Fibroblast of skin of back (primary cell): Measurements from ENCODE around the gene MMS22L.
"Not testable (repeated sequence)": the region's sequence is repeated elsewhere in the genome, so short reads cannot be mapped to it uniquely, and the experiment has no call there.

Experiments
- DNase-seq: peaks from one replicate; pipeline ENCODE4 v3.0.0-alpha.2; 2013

The MMS22L gene

DNA sequence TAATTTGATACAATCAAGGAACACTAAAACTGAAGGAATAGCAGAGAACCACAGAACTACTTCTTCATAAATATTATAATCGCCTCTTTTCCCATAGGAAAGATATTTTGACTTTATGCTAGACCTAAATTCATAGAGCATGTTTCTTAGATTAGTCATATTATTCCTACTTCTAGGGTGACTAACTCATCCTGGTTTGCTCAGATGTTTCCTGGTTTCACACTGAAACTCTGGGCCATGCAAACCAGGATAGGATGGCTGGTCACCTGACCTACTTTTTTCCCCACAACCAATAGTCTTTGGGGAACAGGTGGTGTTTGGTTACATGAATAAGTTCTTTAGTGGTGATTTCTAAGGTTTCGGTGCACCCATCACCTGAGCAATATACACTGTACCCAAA is 42.8 kb downstream of the MMS22L start:
- peak; percentile 87 for DNase-seq

DNA sequence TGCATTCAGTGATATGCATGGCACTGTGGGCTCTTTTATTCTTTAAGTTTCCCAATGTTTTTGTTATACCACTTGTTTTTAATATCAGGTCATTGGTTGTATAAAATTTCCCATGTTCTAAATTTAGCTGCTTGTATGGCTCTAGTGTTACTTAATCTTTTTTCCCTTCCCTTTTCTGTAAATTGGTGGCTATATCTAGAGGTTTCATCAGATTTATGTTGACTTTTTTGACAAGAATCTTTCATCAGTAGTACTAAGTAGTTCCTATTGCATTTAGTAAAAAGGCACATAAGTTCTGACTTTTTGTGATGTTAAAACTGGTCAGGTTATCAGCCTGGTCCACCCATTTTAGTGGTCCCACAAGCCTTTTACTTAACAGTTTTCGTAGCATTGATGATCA is 51.1 kb downstream of the MMS22L start:
- DNase-seq = no peak

DNA sequence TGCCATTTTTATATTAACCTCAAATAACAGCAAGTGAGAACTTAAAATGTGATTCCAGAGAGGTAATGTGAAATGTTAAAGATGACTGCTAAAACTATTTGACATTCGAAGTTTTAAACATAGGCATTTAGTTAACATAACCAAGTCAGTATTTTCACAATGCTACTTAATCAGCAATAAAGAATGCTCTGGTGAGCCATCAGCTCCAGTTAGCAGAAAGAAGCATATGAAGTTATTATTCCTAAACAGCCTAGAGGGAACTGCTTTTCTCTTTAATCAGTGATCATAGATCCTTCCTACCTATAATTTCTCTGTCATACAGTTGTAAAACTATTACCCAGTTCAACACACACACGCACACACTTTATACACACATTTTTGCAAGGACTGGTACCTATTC is 60.1 kb downstream of the MMS22L start:
- DNase-seq = peak; percentile 42

DNA sequence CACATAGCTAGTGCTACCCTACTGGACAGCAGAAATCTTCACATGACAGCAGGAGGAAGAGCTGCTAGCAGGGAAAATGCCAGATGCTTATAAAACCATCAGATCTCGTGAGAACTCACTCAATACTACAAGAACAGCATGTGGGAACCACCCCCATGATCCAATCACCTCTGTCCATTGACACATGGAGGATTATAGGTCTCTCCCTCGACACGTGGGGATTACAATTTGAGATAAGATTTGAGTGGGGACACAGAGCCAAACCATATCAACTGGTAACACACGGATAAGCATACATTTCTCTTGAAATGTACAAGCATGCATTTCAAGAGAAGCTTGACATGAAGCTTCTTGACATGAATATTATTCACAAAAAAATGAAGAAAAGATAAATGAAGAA is 64.1 kb downstream of the MMS22L start:
- no peak for DNase-seq

DNA sequence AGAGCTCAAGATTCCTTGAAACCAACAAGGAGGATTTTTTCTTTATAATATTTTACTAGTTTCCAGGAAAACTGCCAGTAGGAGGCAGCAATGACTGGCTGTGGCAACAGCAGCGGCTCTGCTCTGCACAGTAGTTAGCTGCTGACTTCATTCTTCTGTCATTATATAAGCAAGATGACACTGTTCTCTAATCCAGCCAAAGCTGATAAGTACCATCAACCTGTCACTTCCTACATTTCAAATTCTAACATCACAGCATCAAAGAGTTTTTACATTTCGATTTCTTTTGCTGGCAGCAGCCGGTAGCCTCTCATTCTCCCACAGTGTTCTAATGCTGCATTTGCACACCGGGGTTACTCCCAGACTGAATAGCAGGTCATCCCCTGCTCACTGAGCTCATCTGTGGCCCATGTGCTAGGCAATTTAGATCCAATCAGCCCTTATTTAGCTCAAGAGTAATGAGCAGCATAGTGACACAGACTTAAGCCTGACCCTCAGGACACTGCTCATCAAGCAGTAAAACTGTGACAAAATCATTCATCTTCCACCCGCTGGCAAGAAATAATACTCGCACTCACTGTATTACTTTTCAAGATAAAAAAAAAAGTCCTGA is 67.8 kb downstream of the MMS22L start:
- peak; percentile 70 for DNase-seq

DNA sequence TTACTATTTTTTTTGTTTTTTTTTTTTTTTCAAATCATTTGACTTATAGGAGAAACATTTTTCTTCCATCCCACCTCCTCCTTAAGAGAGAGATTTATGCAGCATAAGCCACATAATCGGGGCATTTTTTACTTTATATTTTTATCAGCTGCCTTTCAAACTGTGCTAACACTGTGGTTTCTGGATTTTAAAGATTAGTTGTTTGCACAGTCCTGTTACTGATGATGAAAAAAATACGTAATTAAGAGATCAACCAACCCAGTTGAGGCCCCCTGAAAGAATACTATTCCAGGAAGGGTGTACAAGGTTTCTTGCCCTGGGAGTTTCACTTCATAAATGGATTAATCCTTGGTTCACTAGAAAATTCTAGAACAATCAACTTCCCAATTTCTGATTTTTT is 68.3 kb downstream of the MMS22L start:
- no peak for DNase-seq

DNA sequence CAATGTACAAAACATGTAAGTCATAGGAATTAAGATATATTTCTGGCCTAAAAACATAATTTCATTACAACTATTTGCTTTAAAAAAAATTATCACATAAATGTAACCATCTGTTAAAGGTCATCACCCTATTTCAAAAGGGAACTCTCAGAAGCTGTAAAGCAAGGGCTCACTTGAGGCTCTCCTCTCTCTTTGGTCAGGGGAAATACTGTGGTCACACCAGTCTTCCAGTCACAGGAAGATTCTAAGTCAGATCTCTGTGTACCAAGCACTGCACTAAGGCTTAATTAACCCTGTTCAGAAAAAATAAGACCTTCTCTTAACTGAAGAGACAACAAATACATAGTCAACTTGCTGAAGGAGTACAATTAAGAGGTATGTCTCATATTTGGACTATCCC is 75.6 kb downstream of the MMS22L start:
- no peak for DNase-seq

DNA sequence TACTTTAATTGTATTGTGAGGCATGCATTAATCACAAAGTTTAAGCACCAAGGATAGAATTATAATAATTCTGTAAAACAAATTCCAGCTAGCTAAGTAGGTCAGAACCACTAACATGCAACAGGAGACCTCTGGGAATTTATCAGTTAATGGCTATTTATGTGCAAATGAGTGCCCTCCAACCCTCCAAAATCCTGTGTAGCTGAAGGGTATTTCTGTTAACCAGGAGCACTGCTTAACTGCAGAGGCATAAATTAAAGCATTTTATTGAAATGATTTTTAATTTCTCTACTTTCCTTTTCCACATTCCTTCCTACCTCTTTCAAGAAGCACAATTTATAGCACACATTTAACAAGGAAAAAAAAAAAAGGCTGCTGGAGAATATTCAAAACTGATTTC is 77.0 kb downstream of the MMS22L start:
- no peak for DNase-seq

DNA sequence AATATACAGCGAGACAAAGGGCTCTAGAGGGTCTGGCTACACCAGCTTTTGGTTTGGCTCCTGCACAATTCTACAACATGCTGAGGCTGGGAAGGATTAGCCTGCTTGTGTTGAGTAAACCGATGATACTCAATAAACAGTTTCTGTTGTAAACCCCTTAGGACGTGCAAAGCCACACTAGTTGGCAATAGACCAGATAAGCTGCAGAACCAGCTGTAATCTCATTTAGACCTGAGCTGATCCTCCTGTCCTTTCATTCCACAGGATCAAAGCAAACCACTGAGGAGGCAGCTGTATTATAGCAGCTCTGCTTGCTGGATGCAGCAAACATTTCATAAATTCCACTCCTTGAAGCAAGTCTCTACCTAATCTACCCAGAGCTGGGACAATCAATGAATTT is 79.7 kb downstream of the MMS22L start:
- no peak for DNase-seq

DNA sequence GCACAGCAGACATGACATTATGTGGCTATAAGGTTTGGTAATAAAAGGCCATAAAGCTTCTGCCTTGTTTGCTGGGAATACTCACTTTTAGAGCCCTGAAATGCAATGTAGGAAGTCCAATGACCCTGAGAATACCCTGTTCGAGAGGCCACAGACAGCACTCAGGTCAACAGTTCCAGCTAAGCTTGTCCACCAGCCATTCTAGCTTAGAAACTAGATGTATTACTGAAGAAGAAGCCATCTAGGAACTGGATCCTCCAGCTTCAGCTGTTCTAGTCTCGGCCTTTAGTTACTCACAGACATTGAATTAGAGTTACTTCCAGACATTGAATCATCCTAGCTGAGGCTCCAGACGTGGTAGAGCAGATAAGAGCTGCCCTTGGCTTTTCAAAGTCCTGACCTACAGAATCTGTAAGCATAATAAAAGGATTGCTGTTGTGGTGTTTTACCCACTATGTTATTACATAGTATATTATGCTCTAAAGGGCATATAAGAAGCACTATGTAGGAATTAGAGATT is 84.9 kb downstream of the MMS22L start:
- no peak for DNase-seq

DNA sequence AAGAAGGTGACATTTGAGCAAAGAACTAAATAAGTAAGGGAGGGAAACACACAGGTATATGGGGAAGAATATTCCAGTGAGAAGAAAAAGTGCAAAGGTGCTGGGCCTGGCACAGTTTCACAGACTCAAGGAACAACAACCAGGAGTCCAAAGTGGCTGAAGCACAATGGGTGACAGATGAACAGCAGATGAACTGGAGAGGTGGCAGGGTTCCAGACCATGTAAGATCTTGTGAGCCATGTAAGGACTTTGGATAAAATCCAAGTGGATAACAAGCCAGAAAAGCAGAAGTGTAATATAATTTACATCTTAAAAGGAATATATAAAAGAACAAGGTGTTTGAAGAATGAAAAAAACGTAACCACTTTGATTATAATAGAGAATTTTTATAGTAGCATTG is 87.9 kb downstream of the MMS22L start:
- DNase-seq = peak; percentile 8

DNA sequence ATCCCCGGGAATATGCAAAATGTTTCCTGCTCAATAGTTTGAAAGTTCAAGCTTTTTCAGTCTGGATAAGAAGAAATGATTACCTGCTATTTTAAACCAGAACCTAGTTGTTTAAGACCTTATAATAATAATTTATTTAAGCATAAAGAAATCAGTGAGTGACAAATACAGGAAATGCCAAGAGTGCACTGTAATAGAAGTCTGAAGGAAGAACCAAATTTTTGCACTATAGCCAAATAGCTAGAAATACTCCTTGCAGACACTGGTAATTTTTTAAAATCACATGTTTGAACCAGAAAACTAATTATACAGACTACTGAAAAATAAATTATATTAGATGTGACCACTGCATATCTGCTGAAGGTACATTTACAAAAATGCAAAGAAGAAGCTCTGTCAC is 93.2 kb downstream of the MMS22L start:
- peak; percentile 72 for DNase-seq

DNA sequence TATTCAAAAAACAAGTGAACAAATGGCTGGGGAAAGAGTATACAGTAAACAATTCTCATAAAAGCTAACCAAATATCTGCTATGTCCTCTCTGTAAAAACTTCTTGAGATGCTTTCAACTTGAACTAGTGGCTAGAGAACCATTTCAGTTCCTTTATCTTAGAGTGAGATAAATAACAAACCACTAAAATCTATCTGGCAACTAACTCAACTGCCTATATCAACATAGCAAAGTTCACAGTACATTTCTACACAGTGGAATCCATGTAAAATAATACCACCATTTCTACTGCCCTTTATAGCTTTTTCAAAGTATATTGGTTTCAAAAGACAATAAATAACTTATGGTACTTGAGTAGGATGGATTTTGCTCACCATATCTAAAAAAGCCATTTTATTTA is 95.1 kb downstream of the MMS22L start:
- peak; percentile 5 for DNase-seq

DNA sequence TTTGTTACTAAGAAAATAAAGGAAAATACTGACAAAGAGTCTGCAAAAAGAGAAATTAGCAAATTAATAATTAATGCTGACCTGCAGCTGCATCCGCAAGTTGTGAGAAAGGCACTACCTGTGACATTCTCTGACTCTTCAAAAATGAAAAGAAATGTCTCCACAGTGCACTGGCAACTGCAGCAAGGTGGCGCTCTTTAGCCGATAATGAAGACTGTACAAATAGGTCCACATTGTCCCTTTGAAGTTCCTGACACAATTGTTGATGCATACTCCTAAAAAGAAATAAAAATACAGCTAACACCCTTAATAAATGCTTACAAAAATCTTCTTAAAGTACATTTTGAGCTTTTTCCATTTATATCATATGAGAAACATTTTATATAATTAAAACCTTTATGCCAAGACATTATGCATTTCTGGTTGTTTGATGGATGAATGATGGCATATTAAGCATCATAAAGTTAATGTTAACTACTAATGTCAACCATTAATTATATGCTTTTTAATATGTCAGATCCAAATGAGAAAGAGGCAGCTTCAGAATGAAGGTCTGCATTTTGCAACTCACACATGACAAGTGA is 96.5 kb downstream of the MMS22L start:
- DNase-seq = peak; percentile 65

DNA sequence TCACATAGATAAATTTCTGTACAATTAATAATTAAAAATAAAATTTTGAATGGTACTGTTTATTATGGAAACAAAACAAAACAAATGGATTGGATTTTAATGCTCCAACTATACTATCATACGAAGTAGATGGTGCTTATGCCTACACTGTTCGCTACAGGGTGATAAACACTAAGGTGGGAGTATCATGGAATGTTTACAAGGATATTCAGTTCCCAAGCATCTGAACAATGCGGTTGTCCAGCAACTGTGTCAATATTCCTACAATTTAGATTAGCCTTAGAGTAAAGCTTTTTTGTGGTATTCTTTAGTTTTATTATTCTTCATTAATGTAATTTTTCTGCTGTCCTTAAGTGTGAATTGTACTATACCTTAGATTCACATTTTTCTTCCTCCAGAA is 105.1 kb downstream of the MMS22L start:
- no peak for DNase-seq

DNA sequence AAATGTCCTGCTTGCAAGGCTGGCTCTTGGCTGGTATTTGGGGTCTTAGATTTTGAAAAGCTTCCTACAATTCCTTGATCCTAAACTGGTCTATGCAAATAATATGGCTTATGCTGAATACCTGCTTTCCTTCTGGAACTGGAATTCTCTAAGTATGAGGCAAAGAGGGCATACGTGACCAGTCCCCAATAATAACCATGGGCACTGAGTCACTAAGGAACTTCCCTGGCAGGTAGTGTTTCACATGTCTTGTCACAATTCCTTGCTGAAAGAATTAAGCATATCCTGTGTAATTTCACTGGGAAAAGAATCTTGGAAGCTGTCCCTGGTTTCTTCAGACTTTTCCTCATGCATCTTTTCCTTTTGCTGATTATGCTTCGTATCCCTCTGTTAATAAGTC is 106.5 kb downstream of the MMS22L start:
- DNase-seq = no peak

DNA sequence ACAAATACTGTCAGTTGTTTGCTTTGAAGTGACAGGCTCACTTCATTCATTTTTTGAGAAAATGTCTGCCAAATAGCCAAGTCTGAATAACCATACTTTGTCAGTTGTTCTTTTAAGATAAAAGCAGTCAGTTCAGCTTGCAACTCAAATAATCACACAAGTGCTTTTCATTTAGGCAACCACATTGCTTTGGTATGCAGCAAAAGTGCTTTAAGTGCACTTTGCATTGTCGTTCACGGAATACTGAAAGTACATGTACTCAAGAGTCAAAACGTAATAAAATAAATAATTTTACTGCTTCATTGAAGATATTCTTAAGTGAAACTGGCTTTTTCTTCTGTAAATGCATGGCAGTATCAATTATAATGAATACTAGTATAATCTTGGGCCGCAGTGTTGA is 107.2 kb downstream of the MMS22L start:
- DNase-seq = peak; percentile 2

DNA sequence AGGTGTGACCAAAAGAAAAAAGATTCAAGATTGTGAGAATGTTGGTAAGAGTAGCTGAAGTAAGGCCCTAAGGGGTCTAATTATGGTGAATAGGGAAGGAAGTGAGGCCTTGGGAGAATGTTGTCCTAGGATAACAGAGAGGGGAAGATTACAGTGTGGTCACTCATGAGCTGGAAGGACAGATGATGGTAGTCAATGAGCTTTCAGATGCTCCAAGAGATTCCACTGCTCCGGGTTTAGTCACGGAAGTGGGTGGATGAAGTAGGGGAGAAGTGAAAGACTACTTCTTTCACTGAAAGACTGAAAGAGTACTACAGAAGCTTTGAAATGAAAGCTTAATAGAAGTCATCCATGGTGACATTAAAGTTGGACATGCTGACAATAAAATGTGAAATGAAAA is 108.5 kb downstream of the MMS22L start:
- DNase-seq = no peak

DNA sequence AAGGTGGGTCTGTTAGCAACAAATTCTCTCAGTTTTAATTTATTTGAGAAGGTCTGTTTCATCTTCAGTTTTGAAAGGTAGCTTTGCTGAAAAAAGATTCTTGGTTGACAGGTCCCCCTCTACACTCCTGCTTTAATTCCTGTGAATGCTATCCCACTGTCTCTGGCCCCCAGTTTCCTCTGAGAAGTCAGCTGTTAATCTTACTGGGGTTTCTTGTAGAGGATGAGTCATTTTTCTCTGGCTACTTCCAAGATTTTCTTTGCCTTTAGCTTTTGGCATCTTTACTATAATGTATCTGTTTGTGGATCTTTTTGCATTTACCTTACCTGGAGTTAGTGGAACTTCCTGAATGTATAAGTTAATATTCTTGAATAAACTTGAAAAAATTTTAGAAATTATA is 122.7 kb downstream of the MMS22L start:
- peak; percentile 8 for DNase-seq

DNA sequence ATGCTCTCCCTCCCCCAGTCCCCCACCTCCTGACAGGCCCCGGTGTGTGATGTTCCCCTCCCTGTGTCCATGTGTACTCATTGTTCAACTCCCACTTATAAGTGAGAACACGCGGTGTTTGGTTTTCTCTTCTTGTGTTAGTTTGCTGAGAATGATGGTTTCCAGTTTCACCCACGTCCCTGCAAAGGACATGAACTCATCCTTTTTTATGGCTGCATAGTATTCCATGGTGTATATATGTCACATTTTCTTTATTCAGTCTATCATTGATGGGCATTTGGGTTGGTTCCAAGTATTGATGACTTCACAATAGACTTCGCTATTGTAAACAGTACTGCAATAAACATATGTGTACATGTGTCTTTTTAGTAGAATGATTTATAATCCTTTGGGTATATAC is 127.6 kb downstream of the MMS22L start:
- DNase-seq = not testable (repeated sequence)

DNA sequence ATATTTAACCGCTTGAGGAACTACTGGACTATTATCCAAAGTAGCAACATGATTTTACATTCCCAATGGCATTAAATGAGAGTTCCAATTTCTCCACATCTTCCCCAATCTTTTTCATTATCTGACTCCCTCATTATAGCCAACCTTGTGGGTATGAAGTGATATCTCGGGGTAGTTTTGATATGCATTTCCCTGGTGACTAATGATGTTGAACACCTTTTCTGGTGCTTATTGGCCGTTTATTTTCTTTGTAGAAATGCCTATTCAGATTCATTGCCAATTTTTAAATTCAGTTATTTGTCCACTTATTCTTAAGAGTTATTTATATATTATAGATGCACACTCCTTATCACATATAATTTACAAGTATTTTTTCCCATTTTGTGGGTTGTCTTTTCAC is 129.0 kb downstream of the MMS22L start:
- DNase-seq = no peak

DNA sequence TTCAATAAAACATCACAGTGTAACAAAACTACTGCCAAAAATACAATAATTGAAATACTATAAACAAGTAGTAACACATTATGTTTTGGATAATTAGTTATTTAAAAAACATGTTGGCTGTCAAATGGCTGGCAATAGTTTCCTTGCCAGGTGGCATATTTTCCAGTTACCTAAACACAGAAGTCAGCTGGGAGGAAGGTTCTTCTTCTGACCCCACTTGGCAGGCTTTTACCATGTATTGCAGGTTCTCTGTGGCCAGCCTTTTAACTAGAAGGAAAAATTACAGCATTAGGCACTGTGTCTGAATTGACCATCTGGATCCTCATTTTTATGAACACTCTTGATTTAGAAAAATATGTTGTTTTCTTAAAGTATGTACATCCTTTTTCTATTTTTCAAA is 131.4 kb downstream of the MMS22L start:
- DNase-seq = no peak

DNA sequence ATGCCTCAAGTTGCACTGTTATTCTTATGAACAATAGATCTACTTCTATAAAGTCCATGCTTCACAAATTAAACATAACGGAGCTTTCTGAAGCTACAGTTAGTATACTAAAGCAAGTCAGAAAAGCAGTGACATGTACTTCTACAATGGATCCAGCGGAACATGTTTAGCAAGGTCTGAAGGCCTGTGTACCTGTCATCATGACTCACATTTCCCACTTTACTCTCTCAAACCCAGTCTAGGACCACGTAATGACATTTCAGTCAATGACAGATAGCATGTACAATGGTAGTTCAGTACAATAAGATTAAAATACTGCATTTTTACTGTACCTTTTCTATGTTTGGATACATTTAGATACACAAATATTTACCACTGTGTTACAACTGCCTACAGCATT is 132.1 kb downstream of the MMS22L start:
- DNase-seq = no peak

DNA sequence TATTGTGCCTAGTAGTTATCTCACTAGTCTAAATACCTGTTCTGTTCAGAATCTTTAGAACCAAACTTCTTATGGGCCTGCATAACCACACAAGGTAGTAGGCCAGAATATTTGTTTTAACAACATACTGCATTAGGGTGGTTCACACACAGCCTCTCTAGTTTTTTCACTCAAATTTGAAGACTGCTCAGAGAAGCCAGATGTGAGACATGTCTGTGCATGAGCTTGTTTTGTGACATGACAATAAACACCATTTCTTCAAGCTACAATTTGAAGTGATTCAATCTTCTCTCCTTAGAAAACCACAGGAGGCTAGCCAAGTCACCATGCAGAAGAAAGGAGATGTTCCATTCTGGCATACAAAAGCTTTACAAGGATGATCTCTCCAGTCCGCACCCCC is 135.6 kb downstream of the MMS22L start:
- no peak for DNase-seq

DNA sequence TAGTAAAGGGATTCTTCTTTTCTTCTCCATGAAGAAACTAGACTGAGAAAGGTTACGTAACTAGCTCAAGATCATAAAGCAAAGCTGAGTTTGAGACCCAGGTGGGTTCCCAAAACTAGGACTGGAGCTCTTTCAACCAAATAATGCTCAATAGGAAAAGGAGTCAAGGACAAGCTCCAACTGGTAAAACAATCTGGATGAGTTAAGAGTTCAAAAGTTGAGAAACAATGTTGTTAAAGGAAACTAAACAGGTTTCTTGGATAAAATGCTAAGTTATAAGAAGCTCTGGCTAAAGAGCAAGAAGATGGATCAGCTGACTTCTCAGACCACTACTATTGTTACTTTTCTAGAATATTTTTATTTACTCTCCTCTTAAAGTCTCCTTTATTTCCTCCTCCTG is 137.3 kb downstream of the MMS22L start:
- no peak for DNase-seq
